KMS-11 (cell line): ENCODE data around the gene TRIM25.

Experiments used
- H2AFZ ChIP-seq: fragments of 200-600 bp; sonication (generic); 2 replicates; pipeline ENCODE4 v1.6.1; 2016; ENCODE audit warnings: antibody characterized with exemption, mixed run types, low read depth
- H3K27ac ChIP-seq: fragments of 200-600 bp; sonication (generic); 2 replicates; pipeline ENCODE4 v1.6.1; 2016; ENCODE audit warnings: mild to moderate bottlenecking, mixed run types
- H3K27me3 ChIP-seq: fragments of 200-600 bp; sonication (generic); 2 replicates; pipeline ENCODE4 v1.6.1; 2017; ENCODE audit warnings: mild to moderate bottlenecking, low read depth, mixed run types, moderate library complexity; ENCODE audit not compliant: insufficient read depth
- H3K36me3 ChIP-seq: fragments of 200-600 bp; sonication (generic); 2 replicates; pipeline ENCODE4 v1.6.1; 2017; ENCODE audit warnings: mild to moderate bottlenecking, mixed run types; ENCODE audit not compliant: insufficient read depth
- H3K4me1 ChIP-seq: fragments of 200-600 bp; sonication (generic); 2 replicates; pipeline ENCODE4 v1.6.1; 2016; ENCODE audit warnings: mild to moderate bottlenecking, low read depth, mixed run types; ENCODE audit not compliant: poor library complexity, severe bottlenecking
- H3K4me2 ChIP-seq: fragments of 200-600 bp; sonication (generic); 2 replicates; pipeline ENCODE4 v1.7.0; 2016; ENCODE audit warnings: mild to moderate bottlenecking, mixed run types
- H3K4me3 ChIP-seq: fragments of 200-600 bp; sonication (generic); IDR thresholded peaks from 2 replicates; pipeline ENCODE4 v1.6.1; 2017; ENCODE audit warnings: low read depth, low read length, mixed read lengths; ENCODE audit not compliant: insufficient read depth
- H3K79me2 ChIP-seq: fragments of 200-600 bp; sonication (generic); 2 replicates; pipeline ENCODE4 v1.6.1; 2016; ENCODE audit warnings: low read depth, mixed run types; ENCODE audit not compliant: insufficient read depth
- H3K9ac ChIP-seq: fragments of 200-600 bp; sonication (generic); 2 replicates; pipeline ENCODE4 v1.6.1; 2016; ENCODE audit warnings: mild to moderate bottlenecking, mixed run types
- H4K20me1 ChIP-seq: fragments of 200-600 bp; sonication (generic); 2 replicates; pipeline ENCODE4 v1.6.1; 2016; ENCODE audit warnings: mild to moderate bottlenecking, mixed run types; ENCODE audit not compliant: insufficient read depth
- CTCF ChIP-seq: fragments of 200-600 bp; sonication (generic); conservative IDR thresholded peaks from 2 replicates; pipeline ENCODE4 v1.6.1; 2017; ENCODE audit warnings: low read depth, mild to moderate bottlenecking, antibody characterized with exemption, low read length, moderate library complexity, mixed read lengths

The TRIM25 gene

GRCh38 chr17:56935461-56935860 lies 21.6 kb upstream of the TRIM25 start:
- 0 out of 2 replicates have a peak, but pooled peaks cover 4% of the 10 kb centered on the region for H3K36me3 ChIP-seq
- no peaks in the 10 kb centered on the region for H3K79me2 ChIP-seq
- H3K27me3 ChIP-seq: no peaks in the 10 kb centered on the region
- H2AFZ ChIP-seq: no peak overlapping the region
- H3K27ac ChIP-seq: no peak overlapping the region
- no peak overlapping the region for H3K4me3 ChIP-seq
- no peaks in the 10 kb centered on the region for H3K4me1 ChIP-seq
- no peak overlapping the region for H3K9ac ChIP-seq
- TF ChIP-seq CTCF: no peak
- H4K20me1 ChIP-seq: no peaks in the 10 kb centered on the region
- no peak overlapping the region for H3K4me2 ChIP-seq

- no peak overlapping the region for H3K27ac ChIP-seq
- no peaks in the 10 kb centered on the region for H4K20me1 ChIP-seq
- no peaks in the 10 kb centered on the region for H3K4me1 ChIP-seq
- TF ChIP-seq CTCF: no peak
- H3K36me3 ChIP-seq: 0 out of 2 replicates have a peak, but pooled peaks cover 4% of the 10 kb centered on the region
- no peaks in the 10 kb centered on the region for H3K27me3 ChIP-seq
- no peak overlapping the region for H3K9ac ChIP-seq
- H3K79me2 ChIP-seq: no peaks in the 10 kb centered on the region
- no peak overlapping the region for H2AFZ ChIP-seq
- H3K4me2 ChIP-seq: no peak overlapping the region
- no peak overlapping the region for H3K4me3 ChIP-seq
Measured at GRCh38 chr17:56934280-56934679, 20.4 kb upstream of the TRIM25 start.

- TF ChIP-seq CTCF: no peak
- Histone ChIP-seq H2AFZ (no peak overlapping the region), H3K9ac (no peak overlapping the region), H3K4me1 (no peaks in the 10 kb centered on the region), H4K20me1 (no peaks in the 10 kb centered on the region), H3K36me3 (0 out of 2 replicates have a peak, but pooled peaks cover 4% of the 10 kb centered on the region), H3K4me3 (no peak overlapping the region), H3K27me3 (no peaks in the 10 kb centered on the region), H3K4me2 (no peak overlapping the region), H3K27ac (no peak overlapping the region), H3K79me2 (no peaks in the 10 kb centered on the region)
Measured at GRCh38 chr17:56933868-56934267, 20.0 kb upstream of the TRIM25 start.

- Histone ChIP-seq H3K4me1 (no peaks in the 10 kb centered on the region), H3K36me3 (0 out of 2 replicates have a peak, but pooled peaks cover 4% of the 10 kb centered on the region), H3K27me3 (no peaks in the 10 kb centered on the region), H3K79me2 (no peaks in the 10 kb centered on the region), H3K27ac (no peak overlapping the region), H3K4me2 (no peak overlapping the region), H3K4me3 (no peak overlapping the region), H4K20me1 (no peaks in the 10 kb centered on the region), H3K9ac (no peak overlapping the region), H2AFZ (no peak overlapping the region)
- no peak for TF ChIP-seq CTCF
Measured at GRCh38 chr17:56933151-56933745, 19.4 kb upstream of the TRIM25 start.
